ENCODE data around the gene KIF26B. TPM values are rescaled to one million over a fixed set of nuclear protein-coding genes. Genes with fewer than 3 reads are reported as not detected.

KIF26B gene
- total RNA-seq, 1 experiment from 2014 or later = 1.6 TPM

DNA sequence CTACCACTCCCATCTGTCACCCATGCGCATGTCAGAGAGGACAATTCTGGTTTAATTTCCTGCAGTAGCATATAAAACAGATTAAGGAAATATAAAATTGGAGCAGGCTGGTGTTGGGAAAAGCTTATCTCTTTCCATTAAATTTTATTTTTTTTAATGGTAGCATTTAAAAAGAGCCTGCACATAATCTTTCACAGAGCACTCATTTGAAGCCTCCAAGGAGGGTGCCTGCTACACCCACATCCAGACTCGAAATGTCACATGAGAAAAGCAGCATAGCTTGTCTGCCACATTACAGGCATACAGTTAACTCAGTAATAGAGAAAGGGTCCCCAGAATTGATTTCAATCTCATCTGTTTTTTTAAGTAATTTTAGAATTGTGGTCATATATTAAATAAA lies 599.0 kb downstream of the KIF26B start:
- intact Hi-C loops (cut with micrococcal nuclease) = no loop called here
- Mint-ChIP-seq H3K9me3 (ENCODE audit: unreplicated experiment) (peaks cover 7% of the 10 kb centered on the region), H3K4me1 (ENCODE audit: insufficient read depth, unreplicated experiment) (no peaks in the 10 kb centered on the region), H3K27me3 (ENCODE audit: insufficient read depth, unreplicated experiment) (no peaks in the 10 kb centered on the region), H3K27ac (ENCODE audit: low read depth, unreplicated experiment) (no peak overlapping the region), H3K36me3 (ENCODE audit: insufficient read depth, unreplicated experiment) (no peaks in the 10 kb centered on the region), H3K4me3 (ENCODE audit: unreplicated experiment) (no peak overlapping the region)
- POLR2A ChIA-PET = interaction anchor here (0.6 to 1.1 kb wide), 3 partner anchors 10 to 45 kb away, joined by 3 read pairs; no protein-coding TSS in a partner anchor
- no peak for DNase-seq (ENCODE audit: unreplicated experiment)
- TF ChIP-seq, protein P1, sequence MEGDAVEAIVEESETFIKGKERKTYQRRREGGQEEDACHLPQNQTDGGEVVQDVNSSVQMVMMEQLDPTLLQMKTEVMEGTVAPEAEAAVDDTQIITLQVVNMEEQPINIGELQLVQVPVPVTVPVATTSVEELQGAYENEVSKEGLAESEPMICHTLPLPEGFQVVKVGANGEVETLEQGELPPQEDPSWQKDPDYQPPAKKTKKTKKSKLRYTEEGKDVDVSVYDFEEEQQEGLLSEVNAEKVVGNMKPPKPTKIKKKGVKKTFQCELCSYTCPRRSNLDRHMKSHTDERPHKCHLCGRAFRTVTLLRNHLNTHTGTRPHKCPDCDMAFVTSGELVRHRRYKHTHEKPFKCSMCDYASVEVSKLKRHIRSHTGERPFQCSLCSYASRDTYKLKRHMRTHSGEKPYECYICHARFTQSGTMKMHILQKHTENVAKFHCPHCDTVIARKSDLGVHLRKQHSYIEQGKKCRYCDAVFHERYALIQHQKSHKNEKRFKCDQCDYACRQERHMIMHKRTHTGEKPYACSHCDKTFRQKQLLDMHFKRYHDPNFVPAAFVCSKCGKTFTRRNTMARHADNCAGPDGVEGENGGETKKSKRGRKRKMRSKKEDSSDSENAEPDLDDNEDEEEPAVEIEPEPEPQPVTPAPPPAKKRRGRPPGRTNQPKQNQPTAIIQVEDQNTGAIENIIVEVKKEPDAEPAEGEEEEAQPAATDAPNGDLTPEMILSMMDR (IDR thresholded peaks at IDR 0.05; ENCODE audit: unreplicated experiment) = no peak
- no TSS peak for BruUV-seq (replicated peaks)
- CTCF ChIA-PET = interaction anchor here (0.6 to 0.9 kb wide), 2 partner anchors 9 to 706 kb away, joined by 3 read pairs; no protein-coding TSS in a partner anchor

DNA sequence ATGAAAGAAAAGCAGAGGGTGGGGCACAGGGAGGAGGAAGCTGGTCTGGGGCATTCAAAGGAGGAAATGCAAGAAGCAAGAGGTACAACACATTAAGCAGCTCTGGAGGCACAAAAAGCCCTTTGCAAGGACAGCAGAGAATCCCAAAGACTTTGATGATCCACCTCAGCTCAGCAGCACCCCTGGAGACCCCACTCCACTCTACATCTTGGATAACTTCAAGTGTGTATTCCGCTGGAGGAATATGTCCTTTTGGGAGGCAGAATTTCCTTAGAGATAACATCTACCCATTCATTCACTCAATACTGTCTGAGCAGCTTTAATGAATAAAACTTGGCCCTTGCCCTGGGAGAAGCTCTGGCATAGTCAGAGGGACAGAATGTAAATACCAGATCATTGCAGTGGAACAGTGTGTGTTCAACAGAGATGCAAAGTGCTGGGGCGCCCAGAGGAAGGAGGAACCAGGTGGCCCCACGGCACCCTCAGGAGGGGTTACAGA lies 599.7 kb downstream of the KIF26B start:
- Mint-ChIP-seq H3K4me3 (ENCODE audit: unreplicated experiment) (no peak overlapping the region), H3K27ac (ENCODE audit: low read depth, unreplicated experiment) (no peak overlapping the region), H3K4me1 (ENCODE audit: insufficient read depth, unreplicated experiment) (no peaks in the 10 kb centered on the region), H3K9me3 (ENCODE audit: unreplicated experiment) (peaks cover 7% of the 10 kb centered on the region), H3K36me3 (ENCODE audit: insufficient read depth, unreplicated experiment) (no peaks in the 10 kb centered on the region), H3K27me3 (ENCODE audit: insufficient read depth, unreplicated experiment) (no peaks in the 10 kb centered on the region)
- BruUV-seq (replicated peaks) = no TSS peak
- CTCF ChIA-PET = interaction anchor here (0.6 to 1.0 kb wide), 4 partner anchors 249 to 578 kb away, joined by 3 to 4 read pairs (median 3); no protein-coding TSS in a partner anchor
- POLR2A ChIA-PET = interaction anchor here (0.6 to 1.1 kb wide), 3 partner anchors 10 to 44 kb away, joined by 3 read pairs; no protein-coding TSS in a partner anchor
- intact Hi-C loops (cut with micrococcal nuclease) = no loop called here
- no peak for DNase-seq (ENCODE audit: unreplicated experiment)
- TF ChIP-seq, protein P1 (IDR thresholded peaks at IDR 0.05; ENCODE audit: unreplicated experiment) = no peak
